ENCODE results near the gene SYCE1.

DNA sequence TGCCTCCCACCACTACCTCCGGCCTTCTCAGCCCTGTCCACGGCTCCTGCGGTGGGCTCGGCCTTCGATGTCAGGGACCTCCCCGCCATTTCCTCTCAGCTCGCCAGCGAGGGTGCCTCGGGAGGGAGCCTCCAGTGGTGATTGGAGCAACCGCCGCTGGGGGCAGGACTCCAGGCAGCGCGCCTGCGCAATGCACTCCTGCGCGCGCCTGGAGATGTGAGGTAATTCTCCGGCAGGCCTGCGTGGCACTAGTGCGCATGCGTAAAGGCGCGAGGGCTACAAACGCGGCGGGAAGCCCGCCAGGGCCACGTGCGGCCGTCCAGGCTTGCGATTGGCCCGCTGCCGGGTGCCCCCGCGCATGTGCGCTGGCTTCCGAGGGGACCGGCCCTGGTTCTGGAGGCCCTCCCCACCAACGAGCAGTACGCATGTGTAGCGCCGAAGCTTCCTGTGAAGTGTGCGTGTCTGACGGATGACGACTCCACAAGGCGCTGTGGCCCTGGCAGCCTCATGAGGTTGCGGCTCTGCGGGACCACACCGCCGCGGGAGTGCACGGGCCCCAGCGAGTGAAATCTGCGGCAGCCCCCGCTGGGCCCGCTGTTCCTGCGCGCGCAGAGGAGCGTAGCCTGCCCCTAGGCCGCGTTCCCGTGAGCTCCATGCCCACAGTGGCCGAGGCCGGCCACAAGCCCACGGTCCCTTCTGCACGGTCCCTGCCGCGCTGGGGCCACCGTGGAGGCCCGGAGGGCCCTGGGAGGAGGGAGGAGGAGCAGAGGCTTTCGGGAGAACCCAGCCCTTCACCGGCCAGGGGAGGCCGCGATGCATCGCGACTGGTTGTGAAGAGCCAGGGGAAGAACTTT lies at the start of gene SYCE1:
- TF ChIP-seq, protein P1, sequence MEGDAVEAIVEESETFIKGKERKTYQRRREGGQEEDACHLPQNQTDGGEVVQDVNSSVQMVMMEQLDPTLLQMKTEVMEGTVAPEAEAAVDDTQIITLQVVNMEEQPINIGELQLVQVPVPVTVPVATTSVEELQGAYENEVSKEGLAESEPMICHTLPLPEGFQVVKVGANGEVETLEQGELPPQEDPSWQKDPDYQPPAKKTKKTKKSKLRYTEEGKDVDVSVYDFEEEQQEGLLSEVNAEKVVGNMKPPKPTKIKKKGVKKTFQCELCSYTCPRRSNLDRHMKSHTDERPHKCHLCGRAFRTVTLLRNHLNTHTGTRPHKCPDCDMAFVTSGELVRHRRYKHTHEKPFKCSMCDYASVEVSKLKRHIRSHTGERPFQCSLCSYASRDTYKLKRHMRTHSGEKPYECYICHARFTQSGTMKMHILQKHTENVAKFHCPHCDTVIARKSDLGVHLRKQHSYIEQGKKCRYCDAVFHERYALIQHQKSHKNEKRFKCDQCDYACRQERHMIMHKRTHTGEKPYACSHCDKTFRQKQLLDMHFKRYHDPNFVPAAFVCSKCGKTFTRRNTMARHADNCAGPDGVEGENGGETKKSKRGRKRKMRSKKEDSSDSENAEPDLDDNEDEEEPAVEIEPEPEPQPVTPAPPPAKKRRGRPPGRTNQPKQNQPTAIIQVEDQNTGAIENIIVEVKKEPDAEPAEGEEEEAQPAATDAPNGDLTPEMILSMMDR (conservative IDR thresholded peaks at IDR 0.05; ENCODE audit: low read length) = no peak
- no peak for TF ChIP-seq EZH2phosphoT487 (IDR thresholded peaks at IDR 0.05; ENCODE audit: borderline replicate concordance, low read depth, low read length)
